Raji (cell line): ENCODE results near the gene TMEM63A.

Source experiments
- POLR2A ChIP-seq: IDR thresholded peaks from 2 replicates; pipeline ENCODE4 v1.6.1; 2011; ENCODE audit warnings: low read depth, low read length, control low read depth; ENCODE audit not compliant: insufficient read depth

Gene TMEM63A

DNA sequence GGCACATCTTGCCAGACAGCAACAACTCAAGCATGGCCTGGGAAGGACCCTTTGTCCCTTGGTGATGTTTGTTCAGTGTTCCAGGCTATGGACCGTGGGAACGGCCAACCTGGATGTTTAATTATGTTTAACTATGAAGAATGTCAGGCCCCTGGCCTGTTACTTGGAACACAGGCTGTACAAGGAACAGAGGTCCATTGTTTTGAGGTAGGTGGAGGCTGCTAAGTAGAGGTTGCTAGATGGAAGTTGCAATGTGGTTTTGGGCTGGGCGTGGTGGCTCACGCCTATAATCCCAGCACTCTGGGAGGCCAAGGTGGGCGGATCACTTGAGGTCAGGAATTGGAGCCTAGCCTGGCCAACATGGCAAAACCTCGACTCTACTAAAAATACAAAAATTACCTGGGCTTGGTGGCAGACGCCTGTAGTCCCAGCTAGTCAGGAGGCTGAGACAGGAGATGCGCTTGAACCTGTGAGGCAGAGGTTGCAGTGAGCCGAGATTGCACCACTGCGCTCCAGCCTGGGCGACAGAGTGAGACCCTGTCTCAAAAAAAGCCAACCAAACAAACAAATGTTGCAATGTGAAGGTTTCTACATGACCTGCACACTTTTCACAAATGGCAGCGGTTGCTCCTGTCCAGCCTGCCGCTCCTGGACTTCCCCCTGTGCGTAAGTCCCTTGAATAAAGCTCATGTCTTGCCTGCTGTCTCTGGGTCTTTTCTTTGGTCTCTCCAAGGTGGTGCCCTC, 9.2 kb upstream of the TMEM63A start:
- TF ChIP-seq POLR2A: no peak

DNA sequence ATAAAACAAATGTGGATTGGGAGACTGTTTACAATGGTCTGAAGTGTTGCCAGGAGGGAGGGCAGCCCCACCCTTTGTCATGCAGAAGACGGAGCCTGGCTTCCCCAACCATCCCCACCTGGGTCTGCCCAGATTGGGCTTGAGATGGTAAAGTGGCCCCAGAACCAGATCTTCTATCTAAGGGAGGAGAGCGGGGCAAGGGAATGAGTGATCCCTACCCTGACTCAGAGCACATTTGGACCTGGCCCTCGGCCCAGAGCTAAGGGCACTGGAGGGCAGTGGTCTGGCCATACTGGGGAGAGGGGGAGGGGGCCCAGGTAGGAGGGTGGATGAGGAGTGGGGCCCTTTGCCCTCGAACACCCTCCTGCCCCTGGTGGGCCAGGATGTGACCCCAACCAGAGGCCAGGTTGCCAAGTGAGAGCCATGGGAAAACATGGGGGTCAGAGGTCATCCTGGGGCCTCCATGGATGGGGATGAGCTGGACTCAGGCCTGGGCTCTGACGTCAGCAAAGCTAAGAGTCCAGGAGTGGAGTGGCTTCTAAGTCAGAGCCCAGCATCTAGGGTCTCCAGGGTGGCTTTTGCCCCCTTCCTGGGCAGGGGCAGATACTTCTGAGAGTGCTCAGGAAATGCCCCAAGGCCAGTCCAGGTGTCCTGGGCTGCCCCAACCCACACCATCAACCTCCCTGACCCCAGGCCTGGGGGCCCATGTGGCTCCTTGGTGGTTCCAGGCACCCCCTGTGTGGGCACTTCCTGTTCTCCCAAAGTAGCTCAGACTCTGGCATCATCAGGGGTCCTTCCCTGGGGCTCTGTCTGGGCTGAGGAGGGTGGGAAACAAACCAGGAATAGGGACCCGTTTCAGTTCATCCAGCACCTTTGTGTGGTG, 8.4 kb upstream of the TMEM63A start:
- no peak for TF ChIP-seq POLR2A

DNA sequence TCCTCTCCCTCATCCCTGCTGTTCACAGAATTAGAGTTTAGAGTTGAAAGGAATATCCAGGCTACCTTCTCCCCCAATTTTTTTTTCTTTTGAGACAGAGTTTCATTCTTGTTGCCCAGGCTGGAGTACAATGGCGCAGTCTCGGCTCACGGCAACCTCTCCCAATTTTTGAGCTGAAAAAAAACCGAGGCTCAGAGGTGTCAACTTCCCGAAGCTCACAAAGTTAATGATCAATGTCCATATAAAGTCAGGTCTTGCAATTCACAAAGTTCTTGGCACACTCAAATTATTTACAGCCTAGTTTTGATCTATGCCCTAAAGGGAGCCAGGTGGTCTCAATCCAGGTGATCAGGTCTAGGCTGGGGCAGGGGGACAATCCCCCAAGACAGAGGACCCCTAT, 7.6 kb upstream of the TMEM63A start:
- no peak for TF ChIP-seq POLR2A

DNA sequence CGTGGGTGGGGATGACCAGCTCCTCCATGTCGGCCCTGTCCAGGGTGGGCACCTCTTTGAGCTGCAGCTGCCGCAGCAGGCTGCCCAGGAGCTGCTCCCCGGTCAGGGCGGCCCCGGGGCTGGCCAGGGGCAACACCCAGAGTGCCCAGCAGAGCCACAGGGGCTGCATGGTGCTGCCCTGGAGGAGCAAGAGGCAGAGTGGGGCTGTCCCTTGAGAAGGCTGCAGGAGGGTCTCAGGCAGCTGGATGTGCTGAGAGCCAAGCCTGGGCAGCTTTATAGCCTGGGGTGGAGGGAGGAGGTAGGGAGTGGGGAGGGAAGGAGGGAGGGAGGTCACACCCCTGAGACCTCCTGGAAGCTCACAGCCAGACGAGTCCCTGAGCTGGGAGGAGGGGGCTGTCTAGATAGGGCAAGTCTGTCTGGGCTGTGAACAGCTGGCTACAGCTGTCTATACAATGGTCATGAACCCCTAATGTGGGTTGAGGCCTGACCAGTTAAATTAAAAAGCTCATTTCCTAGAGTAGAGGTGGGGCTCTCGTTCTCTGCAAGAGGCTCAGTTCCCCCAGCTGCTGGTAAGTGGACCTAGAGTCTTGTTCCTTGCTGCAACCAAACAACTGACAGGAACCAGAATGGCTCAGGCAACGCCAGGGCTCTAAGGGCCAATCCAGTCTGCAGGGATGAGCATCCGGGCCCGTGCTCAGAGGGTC, 6.9 kb upstream of the TMEM63A start, which contains the start of gene LEFTY1:
LEFTY1 (minus strand) TSS at position 249 of the 704 bp plus-strand sequence; CDS start at position 169, 80 bp downstream.
- no peak for TF ChIP-seq POLR2A

DNA sequence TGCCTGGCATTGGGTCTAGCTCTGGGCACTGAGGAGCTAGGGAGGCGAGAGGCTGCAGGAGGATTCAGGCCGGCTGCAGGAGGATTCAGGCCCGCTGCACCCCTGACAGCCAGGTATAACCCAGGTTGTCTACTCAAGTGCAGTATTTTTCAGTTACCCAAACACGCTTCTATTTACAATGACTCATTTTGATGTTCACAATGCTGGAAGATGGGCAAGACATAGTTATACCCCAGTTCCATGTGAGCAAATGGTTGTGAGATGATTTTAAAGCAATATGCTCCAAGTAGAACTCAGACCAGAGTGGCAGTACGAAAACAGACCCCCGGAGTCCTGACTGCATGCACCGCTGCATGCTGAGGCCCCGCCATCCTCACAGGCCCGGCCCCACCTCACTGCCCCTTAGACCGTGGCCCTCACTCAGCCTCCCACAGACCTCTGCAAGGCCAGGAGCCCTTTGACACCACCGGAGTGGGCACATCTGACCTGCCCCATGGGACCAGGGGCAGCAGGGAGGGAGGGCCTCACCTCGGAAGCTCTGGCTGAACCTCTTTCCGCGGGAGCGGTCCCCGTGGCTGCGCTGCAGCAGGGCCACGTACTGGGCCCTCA, 6.2 kb upstream of the TMEM63A start:
- TF ChIP-seq POLR2A: no peak

DNA sequence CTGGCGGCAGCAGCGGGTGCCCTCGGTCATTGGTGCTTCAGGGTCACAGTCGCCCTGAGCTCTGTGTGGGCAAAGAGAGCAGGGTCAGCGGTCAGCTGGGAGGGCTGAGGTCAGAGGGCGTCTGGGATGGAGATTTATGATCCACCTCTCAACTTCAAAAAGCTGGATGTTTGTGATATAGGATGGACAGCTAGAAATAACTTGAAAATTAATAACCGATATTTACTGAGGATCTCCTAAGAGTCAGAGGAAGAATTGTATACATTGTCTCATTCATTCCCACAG, 4.8 kb upstream of the TMEM63A start:
- no peak for TF ChIP-seq POLR2A

DNA sequence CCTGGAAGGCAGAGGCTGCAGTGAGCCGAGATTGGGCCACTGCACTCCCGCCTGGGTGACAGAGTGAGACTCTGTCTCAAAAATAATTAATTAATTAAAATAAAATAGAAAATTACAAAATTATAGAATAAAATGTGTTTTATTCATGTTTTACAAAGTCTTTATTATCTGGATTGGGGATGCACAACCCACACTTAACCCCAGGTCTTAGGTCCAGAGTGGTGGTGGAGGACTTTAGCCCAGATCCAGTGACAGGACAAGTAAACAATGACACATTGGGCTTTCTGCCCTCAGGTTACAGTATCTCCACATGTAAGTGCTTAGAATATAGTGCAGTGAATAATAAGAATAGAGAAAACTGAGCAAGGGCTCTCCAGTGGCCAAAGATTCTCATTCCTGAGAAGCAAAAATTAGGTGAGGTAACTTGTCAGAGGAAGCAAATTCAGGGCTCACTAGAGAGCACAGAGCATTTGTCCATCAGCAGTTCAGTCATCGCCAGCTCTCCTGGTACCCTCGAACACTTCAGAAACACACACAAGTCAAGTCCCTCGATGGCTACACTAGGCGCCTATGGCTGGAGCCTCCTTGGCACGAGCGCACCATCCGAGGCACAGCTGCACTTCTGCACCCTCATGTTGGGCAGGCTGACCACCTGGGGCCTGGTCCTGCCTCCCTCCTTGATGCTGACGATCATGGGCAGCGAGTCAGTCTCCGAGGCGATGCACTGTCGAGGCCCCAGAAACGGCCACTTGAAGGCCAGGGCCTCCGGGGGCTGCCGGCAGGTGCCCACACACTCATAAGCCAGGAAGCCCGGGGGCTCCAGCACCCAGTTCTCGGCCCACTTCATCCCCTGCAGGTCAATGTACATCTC, 4.2 kb upstream of the TMEM63A start:
- no peak for TF ChIP-seq POLR2A

DNA sequence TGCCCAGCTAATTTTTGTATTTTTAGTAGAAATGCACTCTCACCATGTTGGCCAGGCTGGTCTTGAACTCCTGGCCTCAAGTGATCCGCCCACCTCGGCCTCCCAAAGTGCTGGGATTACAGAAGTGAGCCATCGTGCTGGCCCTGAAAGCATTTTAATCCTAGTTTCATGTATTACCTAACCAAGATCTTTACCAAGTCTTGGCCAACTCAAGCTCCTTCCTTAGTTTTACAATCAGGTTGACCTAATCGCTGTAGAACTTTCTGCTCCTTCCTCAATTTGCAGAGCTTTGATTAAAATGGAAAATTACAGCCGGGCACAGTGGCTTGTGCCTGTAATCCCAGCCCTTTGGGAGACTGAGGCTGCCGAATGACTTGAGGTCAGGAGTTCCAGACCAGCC, 3.2 kb upstream of the TMEM63A start:
- no peak for TF ChIP-seq POLR2A

DNA sequence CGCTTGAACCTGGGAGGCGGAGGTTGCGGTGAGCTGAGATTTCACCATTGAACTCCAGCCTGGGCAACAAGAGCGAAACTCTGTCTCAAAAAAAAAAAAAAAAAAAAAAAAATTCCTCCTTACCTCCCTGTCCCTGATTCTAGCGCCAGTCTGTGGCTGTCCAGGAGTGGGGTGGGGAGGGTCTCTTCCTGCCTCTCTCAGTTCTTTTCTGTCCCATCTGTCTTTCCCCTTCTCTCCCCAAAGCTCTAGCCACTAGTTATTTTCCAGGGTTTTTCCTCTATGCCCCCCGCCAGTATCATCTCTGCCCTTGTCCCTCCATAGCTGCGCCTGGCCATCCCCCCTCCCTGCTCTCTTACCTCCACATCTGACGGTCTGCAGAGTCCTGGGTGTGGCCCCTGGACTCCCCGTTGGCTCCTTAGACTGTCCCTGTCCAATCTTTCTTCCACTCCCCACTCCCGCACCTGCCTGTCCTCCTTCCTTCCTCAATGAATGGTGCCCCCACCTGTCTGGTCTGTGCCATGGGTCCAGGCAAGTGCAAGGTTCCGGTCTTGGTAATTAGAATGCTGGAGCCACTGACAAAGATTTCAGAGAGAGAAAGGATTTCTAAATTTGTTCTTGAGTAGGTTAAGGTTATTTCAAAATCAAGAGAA, 1.6 kb upstream of the TMEM63A start:
- TF ChIP-seq POLR2A: no peak

DNA sequence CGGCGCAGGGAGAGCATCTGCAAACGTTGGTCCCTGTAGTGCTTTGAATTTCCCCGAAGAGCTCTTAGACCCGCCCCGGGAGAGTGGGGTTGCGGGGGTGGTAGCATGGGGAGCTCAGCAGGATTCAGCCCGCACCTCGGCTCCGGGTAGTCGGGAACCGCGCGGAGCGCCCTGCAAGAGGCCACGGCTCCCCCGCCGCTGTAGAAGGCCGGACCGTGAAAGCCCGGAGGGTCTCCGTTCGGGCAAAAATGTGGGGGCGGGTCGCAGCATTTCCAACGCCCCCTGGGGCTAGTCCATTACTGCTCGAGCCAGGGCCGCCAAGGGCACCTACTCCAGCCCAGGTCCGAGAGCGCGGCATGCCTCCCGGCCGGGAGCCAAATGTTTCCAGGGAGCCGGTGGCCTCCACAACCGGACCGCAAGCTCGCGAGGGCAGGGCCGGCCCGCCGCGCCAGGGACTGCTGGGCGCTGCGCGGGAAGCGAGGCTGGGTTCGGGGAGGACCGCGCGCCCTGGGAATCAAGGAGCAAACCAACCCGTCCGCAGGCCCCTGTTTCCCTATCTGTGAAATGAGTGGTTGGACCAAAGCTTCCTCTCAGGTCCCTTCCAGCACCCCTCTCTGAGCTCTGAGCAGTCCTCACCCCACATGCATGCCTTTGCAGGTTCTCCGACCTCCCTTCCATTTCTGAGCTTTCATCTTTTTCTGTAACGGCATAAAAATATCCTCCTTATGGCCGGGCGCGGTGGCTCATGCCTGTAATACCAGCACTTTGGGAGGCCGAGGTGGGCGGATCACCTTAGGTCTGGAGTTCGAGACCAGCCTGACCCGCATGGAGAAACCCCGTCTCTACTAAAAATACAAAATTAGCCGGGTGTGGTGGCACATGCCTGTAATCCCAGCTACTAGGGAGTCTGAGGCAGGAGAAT, 775 bp upstream of the TMEM63A start:
- TF ChIP-seq POLR2A: no peak

DNA sequence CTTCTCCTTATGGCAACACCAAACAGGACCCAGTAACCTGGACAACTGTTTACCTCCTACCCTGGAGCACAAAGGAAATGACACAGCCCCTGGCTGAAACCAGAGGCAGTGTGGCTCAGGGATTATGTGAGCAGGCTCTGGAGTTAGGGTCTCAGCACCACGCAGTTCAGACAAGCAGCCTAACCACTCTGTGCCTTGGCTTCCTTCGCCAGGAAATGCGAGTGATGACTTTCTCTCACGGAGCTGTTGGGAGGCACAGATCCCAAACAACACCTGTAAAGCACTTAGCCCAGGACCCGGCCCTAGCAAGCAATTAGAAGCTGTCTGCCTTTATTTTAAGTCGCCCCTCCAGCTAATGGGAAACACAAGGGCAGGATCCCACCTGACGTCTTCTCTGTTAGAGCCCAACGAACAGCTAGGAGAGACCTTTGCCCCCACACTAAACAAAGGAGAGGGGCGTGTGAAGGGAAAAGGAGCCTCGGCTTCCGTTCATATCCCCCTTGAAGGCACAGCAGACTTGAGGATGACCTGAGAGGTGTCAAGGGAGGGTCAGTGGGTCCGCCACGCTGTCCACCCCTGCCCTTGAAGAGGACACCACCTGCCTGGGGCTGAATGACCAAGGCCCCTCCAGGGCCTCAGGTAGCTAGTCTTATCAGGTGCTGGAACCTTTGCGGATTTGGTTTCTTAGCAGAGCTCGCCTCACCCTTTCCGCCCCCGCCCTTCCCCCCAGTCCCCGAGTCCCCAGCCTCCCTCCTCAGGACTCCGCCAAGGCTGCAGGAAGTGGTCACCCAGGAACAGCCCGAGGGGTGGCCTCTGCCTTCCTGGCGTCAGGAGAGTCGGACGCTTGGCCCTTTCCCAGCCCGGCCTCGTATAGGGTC, 860 bp downstream of the TMEM63A start:
- no peak for TF ChIP-seq POLR2A

DNA sequence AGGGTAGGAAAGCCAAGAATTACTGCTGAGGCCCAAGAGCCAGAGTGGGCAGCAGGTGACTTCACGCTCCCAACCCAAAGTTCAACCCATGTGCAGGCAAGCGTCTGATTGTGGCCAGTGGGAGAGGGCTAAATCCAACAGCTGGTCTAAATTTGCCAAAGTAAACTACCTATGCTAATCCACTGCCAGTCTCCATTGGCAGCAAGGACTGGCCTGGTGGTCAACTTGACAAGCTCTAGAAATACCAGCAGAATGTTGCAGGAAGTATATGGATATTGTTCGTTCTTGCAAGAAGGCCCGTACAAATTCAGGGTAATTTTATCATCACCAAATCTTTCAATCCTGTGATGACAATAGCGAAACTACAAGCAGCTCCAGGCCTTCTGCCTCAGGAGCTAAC, 1.5 kb downstream of the TMEM63A start:
- TF ChIP-seq POLR2A: no peak
